Astrocyte of the cerebellum (primary cell): ENCODE results near the gene FAM53B.

Experiments
- DNase-seq: peaks from one replicate; pipeline ENCODE4 v3.0.0-alpha.2; 2011; ENCODE audit warnings: low read depth
- H3K4me3 ChIP-seq: 2 replicates; pipeline ENCODE4 v1.5.1; 2011; ENCODE audit warnings: mild to moderate bottlenecking, low read depth, low read length, moderate library complexity
- CTCF ChIP-seq: IDR thresholded peaks from 2 replicates; pipeline ENCODE4 v1.5.1; 2012; ENCODE audit warnings: low read length, low read depth, moderate library complexity, mild to moderate bottlenecking; ENCODE audit errors: missing control alignments
- in situ Hi-C: cut with HindIII; loops from 2 replicates; pipeline ENCODE4 v1.10.0; 2017; ENCODE audit warnings: low sequenced_read_pairs

The FAM53B gene

GRCh38 chr10:124680675-124681074 lies 63.5 kb downstream of the FAM53B start:
- no peak overlapping the region for H3K4me3 ChIP-seq
- TF ChIP-seq CTCF, result no peak
- no peak for DNase-seq
- in situ Hi-C loops, result no loop called here

GRCh38 chr10:124679401-124679800 lies 64.8 kb downstream of the FAM53B start:
- no peak for TF ChIP-seq CTCF
- DNase-seq, result no peak
- in situ Hi-C loops, result no loop called here
- no peak overlapping the region for H3K4me3 ChIP-seq

GRCh38 chr10:124678557-124679240 lies 65.5 kb downstream of the FAM53B start:
- no peak overlapping the region for H3K4me3 ChIP-seq
- no peak for DNase-seq
- in situ Hi-C loops, result no loop called here
- no peak for TF ChIP-seq CTCF

- in situ Hi-C loops, result no loop called here
- H3K4me3 ChIP-seq, result no peak overlapping the region
- DNase-seq, result no peak
Measured at GRCh38 chr10:124677749-124678556, 66.2 kb downstream of the FAM53B start.

GRCh38 chr10:124677293-124677699 lies 66.9 kb downstream of the FAM53B start:
- H3K4me3 ChIP-seq, result no peak overlapping the region
- no peak for TF ChIP-seq CTCF
- in situ Hi-C loops, result no loop called here
- no peak for DNase-seq

More at GRCh38 chr10:124677749-124678556, 66.2 kb downstream of the FAM53B start:
- no peak for TF ChIP-seq CTCF

GRCh38 chr10:124676416-124677062 lies 67.6 kb downstream of the FAM53B start:
- TF ChIP-seq CTCF, result no peak
- H3K4me3 ChIP-seq, result no peak overlapping the region
- in situ Hi-C loops, result no loop called here
- DNase-seq, result no peak
